HG02938 (cell line): ENCODE data around the gene TMEM87A.
"Not testable (repeated sequence)": the region's sequence is repeated elsewhere in the genome, so short reads cannot be mapped to it uniquely, and the experiment has no call there.

Experiments
- ATAC-seq: cut with Tn5 transposase; IDR thresholded peaks from one replicate; pipeline ENCODE4 v1.9.1; 2021; ENCODE audit warnings: mild to moderate bottlenecking, moderate library complexity; ENCODE audit not compliant: unreplicated experiment

Gene TMEM87A

GRCh38 chr15:42270996-42271395 lies 2.2 kb downstream of the TMEM87A start:
- no peak for ATAC-seq

DNA sequence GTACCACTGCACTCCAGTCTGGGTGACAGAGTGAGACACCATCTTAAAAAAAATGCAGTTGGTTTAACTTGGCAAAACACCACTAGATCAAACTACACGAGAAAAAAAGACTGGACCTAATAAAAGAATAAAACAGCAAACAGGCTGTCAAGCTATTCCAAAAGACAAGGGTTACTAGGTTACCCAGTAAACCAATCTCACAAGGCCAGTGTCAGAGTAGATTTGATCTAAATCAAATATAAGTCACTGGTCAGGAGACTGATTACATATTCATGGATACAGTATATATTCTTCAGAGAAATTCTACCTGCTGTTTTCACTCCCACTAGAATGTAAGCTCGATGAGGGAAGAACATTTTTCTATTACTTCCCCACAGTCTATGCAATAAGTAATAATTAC lies 2.7 kb downstream of the TMEM87A start:
- ATAC-seq: no peak

- ATAC-seq: no peak
Measured at GRCh38 chr15:42267286-42267685, 5.9 kb downstream of the TMEM87A start.

DNA sequence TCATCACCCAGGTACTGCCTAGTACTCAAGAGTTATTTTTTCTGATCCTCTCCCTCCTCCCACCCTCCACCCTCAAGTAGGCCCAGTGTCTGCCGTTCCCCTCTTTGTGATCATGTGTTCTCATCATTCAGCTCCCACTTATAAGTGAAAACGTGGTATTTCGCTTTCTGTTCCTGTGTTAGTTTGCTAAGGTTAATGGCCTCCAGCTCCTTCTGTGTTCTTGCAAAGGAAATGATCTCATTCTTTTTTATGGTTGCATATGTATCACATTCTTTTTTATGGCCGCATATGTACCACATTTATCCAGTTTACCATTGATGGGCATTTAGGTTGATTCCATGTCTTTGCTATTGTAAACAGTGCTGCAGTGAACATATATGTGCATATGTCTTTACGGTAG lies 8.4 kb downstream of the TMEM87A start:
- ATAC-seq: no peak

- no peak for ATAC-seq
Measured at GRCh38 chr15:42253300-42253699, 19.9 kb downstream of the TMEM87A start.

DNA sequence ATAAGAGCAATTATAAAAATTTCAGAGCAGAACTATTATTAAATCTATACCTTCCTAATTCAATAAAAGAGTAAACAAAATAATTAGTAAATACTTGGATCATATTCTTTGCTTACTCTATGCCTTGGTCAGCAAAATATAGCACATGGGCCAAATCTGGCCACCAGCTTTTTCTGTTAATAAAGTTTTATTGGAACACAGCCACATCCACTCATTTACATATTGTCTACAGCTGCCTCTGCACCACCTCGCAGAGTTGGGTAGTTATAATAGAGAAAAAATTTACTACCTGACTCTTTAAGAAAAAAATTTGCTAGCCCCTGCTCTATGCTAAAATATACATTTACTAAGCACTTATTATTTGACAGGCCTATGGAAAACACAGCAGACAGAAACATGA lies 32.4 kb downstream of the TMEM87A start:
- no peak for ATAC-seq

GRCh38 chr15:42239528-42240182 lies 33.6 kb downstream of the TMEM87A start:
- no peak for ATAC-seq

GRCh38 chr15:42233107-42233506 lies 40.1 kb downstream of the TMEM87A start:
- ATAC-seq: no peak

- no peak for ATAC-seq
Measured at GRCh38 chr15:42232606-42233005, 40.6 kb downstream of the TMEM87A start.

DNA sequence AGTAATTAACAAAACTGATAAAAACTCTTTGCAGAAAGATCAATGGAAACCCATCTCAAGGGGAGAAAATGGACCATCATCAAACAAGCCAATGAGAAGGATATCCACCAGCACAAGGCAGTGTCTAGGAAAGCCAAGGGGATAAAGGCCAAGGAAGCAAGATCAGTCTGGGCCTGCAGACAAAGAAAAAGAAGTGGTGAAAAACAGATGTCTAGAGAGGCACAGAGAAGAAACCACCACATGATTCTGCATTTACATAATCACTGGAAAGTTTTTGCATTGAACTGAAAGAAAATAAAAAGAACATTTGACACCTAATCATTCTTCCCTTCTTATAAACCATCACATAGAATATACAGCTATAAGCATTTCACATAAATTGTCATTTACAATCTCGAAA lies 42.1 kb downstream of the TMEM87A start:
- ATAC-seq: no peak

GRCh38 chr15:42228981-42229380 lies 44.3 kb downstream of the TMEM87A start:
- ATAC-seq: not testable (repeated sequence)

GRCh38 chr15:42228036-42228435 lies 45.2 kb downstream of the TMEM87A start:
- ATAC-seq: no peak

- no peak for ATAC-seq
Measured at GRCh38 chr15:42226648-42227047, 46.6 kb downstream of the TMEM87A start.

- no peak for ATAC-seq
Measured at GRCh38 chr15:42220216-42220615, 53.0 kb downstream of the TMEM87A start.

- ATAC-seq: no peak
Measured at GRCh38 chr15:42218953-42219592, 54.2 kb downstream of the TMEM87A start.

DNA sequence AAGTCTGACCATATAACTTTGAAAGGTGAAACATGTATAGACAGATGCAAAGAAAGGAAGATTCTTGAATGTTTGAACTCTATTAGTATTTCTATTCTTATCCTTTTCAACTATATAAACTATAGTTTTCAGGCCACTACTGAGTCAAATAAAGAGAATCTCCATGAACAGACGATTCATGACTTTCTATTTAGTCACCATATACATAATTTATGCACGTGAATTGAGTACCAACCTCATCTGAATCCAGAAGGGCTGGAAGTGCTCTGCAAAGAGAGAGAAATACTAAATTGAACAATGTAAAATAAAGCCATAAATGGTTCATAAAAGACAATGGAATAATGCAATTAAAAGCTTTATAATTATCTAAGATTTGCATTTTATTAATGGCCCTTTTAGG lies 55.7 kb downstream of the TMEM87A start:
- no peak for ATAC-seq

DNA sequence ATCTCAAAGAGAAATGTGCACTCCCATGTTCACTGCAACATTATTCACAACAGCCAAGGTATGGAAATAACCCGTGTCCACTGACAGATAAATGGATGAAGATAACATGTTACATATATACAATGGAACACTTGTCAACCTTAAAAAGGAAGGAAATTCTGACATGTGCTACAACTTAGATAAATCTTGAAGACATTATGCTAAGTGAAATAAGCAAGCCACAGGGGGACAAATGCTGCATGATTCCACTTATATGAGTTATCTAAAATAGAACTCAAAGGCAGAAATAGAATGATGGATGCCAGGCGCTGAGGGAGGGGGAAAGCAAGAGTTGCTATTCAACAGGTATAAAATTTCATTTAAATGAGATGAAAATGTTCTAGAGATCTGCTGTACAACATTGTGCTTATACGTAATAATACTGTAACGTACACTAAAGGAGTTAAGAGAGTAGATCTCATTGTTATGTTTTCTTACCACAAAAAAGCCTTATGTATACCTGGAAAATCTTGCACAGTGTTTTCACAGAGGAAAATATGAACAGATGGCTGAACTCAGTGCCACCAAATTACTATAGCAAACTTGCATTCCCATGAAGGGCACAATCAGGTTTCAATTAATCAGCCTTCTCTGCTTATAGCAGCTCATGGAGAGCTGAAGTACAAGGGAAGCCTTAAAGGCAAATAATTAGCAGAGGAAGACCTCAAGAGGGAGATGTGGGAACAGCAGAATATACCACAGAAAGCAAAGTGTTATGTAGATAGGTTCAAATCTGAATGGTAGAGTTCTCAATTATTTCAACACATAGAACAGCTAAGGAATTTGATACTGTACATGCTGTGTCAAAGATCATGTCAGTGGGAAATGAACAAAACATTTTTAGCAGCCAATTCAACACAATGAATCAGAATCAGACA lies 57.1 kb downstream of the TMEM87A start:
- ATAC-seq: no peak

- ATAC-seq: no peak
Measured at GRCh38 chr15:42214600-42214999, 58.6 kb downstream of the TMEM87A start.

GRCh38 chr15:42213511-42213910 lies 59.7 kb downstream of the TMEM87A start:
- ATAC-seq: no peak

GRCh38 chr15:42210696-42211095 lies 62.5 kb downstream of the TMEM87A start:
- no peak for ATAC-seq

DNA sequence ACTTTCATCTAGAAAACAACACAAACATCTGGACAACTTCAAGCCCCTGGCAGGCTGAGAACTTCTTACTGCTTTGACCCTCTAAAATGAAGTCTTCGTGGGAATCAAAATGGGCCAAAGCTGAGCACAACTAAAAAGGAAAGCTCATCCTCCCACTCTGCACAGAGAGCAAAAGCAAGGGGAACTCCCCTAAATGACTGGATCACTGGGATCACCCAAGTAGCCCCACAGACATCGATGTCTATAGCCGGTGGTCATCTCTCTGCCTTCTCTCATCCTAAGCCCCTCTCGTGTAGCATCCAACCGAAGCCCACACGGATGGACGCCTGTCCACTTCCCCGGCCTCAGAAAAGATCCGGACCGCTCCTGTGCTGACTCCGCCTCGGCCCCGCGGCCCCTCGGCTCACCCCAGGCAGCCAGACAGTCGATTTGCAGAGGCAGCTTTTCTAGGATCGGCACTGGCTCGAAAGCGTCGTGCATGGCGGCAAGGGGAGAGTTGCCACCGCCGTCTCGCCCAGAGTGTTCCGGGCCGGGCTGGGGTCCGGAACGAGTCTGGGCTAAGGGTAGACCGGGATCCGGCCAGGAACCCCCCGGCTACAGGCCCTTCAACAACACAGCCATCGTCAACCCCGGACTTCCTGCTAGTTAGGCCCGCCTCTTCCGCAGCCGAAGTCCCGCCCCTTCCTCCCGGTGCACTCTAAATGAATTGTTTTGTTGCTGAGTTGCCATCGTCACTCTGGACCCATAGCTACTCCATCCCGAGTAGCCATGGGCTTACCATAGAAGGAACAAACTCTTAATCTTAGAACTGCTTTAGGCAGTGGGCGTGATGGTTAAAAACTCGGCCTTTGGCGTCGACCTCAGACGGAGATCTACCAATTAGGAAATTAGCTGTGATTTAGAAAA lies 65.3 kb downstream of the TMEM87A start, which contains the start of gene VPS39:
VPS39 (minus strand) TSS at position 631 of the 906 bp plus-strand sequence; CDS start at position 480, 151 bp downstream.
- ATAC-seq: peak; percentile 96
